Activated CD8-positive, alpha-beta T cell treated with anti-CD3 and anti-CD28 coated beads, Interleukin-2, amount 10 ng/mL, durations not matched to agents 7 days and 5 days (primary cell): ENCODE data around the gene BLM. TPM values are rescaled to one million over a fixed set of nuclear protein-coding genes. Genes with fewer than 3 reads are reported as not detected.
"Not testable (repeated sequence)": the region's sequence is repeated elsewhere in the genome, so short reads cannot be mapped to it uniquely, and the experiment has no call there.

Experiments used
- ATAC-seq: fragments of 150-1000 bp; cut with Tn5 transposase; one replicate; pipeline ENCODE4 v1.10.0; 2021; ENCODE audit warnings: moderate library complexity
- CTCF ChIA-PET: fragments of 350-600 bp; sonication (Branson Sonifier 250); formaldehyde crosslinking; loops from one replicate; lab custom pipeline; 2021; ENCODE audit warnings: antibody characterized with exemption; lab: Charles Lee
- POLR2A ChIA-PET: fragments of 350-600 bp; sonication (Branson Sonifier 250); formaldehyde crosslinking; loops from one replicate; lab custom pipeline; 2021; ENCODE audit warnings: antibody characterized with exemption; lab: Charles Lee
- DNase-seq: peaks from one replicate; pipeline ENCODE4 v3.0.0-alpha.2; 2020
- H3K27ac Mint-ChIP-seq: one replicate; pipeline ENCODE4 v1.8.0; 2021; ENCODE audit warnings: mild to moderate bottlenecking, mixed read lengths
- H3K27me3 Mint-ChIP-seq: one replicate; pipeline ENCODE4 v1.8.0; 2021; ENCODE audit warnings: low read depth, mixed read lengths
- H3K36me3 Mint-ChIP-seq: one replicate; pipeline ENCODE4 v1.8.0; 2021; ENCODE audit warnings: low read depth, mixed read lengths
- H3K4me1 Mint-ChIP-seq: one replicate; pipeline ENCODE4 v1.8.0; 2021; ENCODE audit warnings: low read depth, mixed read lengths
- H3K4me3 Mint-ChIP-seq: one replicate; pipeline ENCODE4 v1.8.0; 2021; ENCODE audit warnings: mild to moderate bottlenecking, mixed read lengths
- H3K9me3 Mint-ChIP-seq: one replicate; pipeline ENCODE4 v1.8.0; 2022; ENCODE audit warnings: mixed read lengths; ENCODE audit not compliant: insufficient read depth
- total RNA-seq, 2 experiments: library from RNA; stranded (reverse); gene quantifications; one replicate each; pipeline ENCODE4 v1.2.3, GENCODE V29; 2021

The BLM gene
- total RNA-seq = 10 to 100 TPM; 52.3 to 57.4 TPM

DNA sequence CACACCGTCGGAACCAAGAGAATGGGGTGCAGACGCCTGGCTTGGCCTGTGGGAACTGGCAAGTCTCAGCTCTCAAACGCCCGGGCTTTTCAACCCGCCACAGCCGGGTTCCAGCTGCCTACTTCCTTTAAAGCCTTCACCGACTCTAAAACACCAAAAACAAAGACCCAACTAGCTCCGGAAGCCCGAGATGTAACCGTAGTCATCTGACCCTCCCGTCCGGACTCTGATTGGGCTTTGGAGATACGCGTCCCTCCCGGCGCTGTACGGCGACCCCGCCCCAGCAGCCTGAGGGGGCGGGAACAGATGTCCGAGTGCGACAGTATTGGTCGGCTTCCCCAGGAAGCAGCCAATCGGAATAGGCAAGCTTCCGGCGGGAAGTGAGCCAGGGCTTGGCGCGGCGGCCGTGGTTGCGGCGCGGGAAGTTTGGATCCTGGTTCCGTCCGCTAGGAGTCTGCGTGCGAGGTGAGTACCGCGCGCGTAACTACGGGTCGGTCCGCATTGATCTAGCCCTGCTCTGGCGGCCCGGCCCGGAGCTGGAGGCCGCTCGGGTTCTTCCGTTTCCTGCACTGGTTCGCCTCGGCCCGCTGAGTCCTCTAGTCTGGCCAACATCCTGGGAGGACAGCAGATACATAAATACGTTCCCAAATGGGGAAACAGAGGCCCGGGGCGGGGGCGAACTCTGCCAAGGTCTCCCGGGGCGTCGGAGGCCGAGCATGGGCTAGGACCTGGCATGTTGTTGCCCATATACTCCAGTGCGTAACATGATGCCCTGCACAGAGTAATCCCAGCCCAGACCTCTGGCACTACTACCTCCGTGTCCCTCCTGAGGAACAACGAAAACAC, at the start of gene BLM:
TSS of gene BLM (plus strand) at position 371 of the 846 bp plus-strand sequence. CDS start 30,047 bp downstream, outside the sequence.
- Mint-ChIP-seq H3K4me3 (peak within 1 kb of the TSS; percentile 81), H3K27ac (peak within 1 kb of the TSS; percentile 94), H3K27me3 (no peaks in the 10 kb centered on the region), H3K36me3 (peaks cover 16% of the 10 kb centered on the region), H3K9me3 (no peaks in the 10 kb centered on the region), H3K4me1 (peaks cover 25% of the 10 kb centered on the region)
- CTCF ChIA-PET = interaction anchor here (0.7 to 4.5 kb wide), 24 partner anchors 10 to 397 kb away, joined by 3 to 34 read pairs (median 4); partner anchors contain the start of genes HDDC3, MAN2A2 and UNC45A
- peak; percentile 99 for ATAC-seq
- DNase-seq = peak; percentile 97
- POLR2A ChIA-PET = interaction anchor here (0.6 to 2.6 kb wide), 35 partner anchors 9 to 329 kb away, joined by 3 to 24 read pairs (median 5); partner anchors contain the start of genes FES, HDDC3, IQGAP1 and MAN2A2

- ATAC-seq, H3K27me3 Mint-ChIP-seq, H3K4me3 Mint-ChIP-seq, DNase-seq, H3K27ac Mint-ChIP-seq, H3K9me3 Mint-ChIP-seq: not testable (repeated sequence)
- POLR2A ChIA-PET = interaction anchor here (1.3 kb wide), 1 partner anchor 10 kb away, joined by 9 read pairs; no protein-coding TSS in a partner anchor
- peaks cover 26% of the 10 kb centered on the region for H3K36me3 Mint-ChIP-seq
- CTCF ChIA-PET = interaction anchor here (4.0 kb wide), 1 partner anchor 10 kb away, joined by 21 read pairs; no protein-coding TSS in a partner anchor
- H3K4me1 Mint-ChIP-seq = peaks cover 43% of the 10 kb centered on the region
Observed at GRCh38 chr15:90667755-90668345, 49.3 kb upstream of the BLM start.

- ChIA-PET POLR2A (interaction anchor here (1.5 kb wide), 1 partner anchor 15 kb away, joined by 4 read pairs; no protein-coding TSS in a partner anchor), CTCF (interaction anchor here (1.1 to 1.8 kb wide), 4 partner anchors 9 to 215 kb away, joined by 3 to 5 read pairs (median 3); no protein-coding TSS in a partner anchor)
- not testable (repeated sequence) for DNase-seq, H3K4me3 Mint-ChIP-seq, ATAC-seq, H3K9me3 Mint-ChIP-seq, H3K27me3 Mint-ChIP-seq, H3K27ac Mint-ChIP-seq, H3K36me3 Mint-ChIP-seq
- peaks cover 36% of the 10 kb centered on the region for H3K4me1 Mint-ChIP-seq
Observed at GRCh38 chr15:90670631-90671030, 46.5 kb upstream of the BLM start.

- Mint-ChIP-seq H3K4me3 (no peak overlapping the region), H3K9me3 (no peaks in the 10 kb centered on the region), H3K27me3 (peaks cover 6% of the 10 kb centered on the region), H3K27ac (no peak overlapping the region), H3K4me1 (peaks cover 31% of the 10 kb centered on the region), H3K36me3 (peaks cover 10% of the 10 kb centered on the region)
- CTCF ChIA-PET = interaction anchor here (1.8 kb wide), 1 partner anchor 22 kb away, joined by 5 read pairs; no protein-coding TSS in a partner anchor
- DNase-seq (no peak), ATAC-seq (no peak)
- POLR2A ChIA-PET = interaction anchor here (1.5 kb wide), 1 partner anchor 14 kb away, joined by 4 read pairs; no protein-coding TSS in a partner anchor
Observed at GRCh38 chr15:90671216-90671615, 45.9 kb upstream of the BLM start.

DNA sequence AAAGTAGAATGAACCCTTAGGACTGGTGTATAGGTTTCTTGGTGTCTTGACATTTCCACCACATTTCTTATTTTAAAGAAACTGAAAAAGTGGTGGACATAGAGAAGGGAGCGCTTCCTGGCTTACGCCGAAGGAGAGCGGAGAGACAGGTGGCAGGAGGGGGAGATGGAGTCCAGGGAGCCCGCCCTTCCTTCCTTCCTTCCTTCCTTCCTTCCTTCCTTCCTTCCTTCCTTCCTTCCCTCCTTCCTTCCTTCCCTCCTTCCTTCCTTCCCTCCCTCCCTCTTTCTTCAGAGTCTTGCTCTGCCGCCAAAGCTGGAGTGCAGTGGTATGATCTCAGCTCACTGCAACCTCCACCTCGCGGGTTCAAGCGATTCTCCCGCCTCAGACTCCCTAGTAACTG, 43.8 kb upstream of the BLM start:
- Mint-ChIP-seq H3K36me3 (peaks cover 13% of the 10 kb centered on the region), H3K4me1 (peaks cover 28% of the 10 kb centered on the region)
- H3K27me3 Mint-ChIP-seq, CTCF ChIA-PET, ATAC-seq, DNase-seq, H3K27ac Mint-ChIP-seq, POLR2A ChIA-PET, H3K4me3 Mint-ChIP-seq, H3K9me3 Mint-ChIP-seq: not testable (repeated sequence)

DNA sequence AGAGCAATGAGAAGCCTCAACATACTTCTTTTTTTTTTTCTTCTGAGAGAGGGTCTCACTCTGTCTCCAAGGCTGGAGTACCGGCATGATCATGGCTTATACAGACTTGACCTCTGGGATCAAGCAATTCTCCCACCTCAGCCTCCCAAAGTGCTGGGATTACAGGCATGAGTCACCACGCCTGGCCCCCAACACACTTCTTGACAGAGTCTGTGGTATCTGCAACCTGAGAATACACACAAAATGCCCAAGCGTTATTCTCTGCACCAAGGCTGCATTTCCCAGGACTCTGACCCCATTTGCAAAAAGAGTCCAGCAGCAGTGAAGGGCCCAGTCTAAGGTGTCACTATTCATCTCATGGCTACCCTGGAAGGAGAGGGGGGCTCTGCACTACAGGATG, 42.7 kb upstream of the BLM start:
- no peak for ATAC-seq
- Mint-ChIP-seq H3K27me3 (peaks cover 5% of the 10 kb centered on the region), H3K36me3 (peaks cover 10% of the 10 kb centered on the region), H3K9me3 (no peaks in the 10 kb centered on the region), H3K4me1 (peaks cover 38% of the 10 kb centered on the region), H3K4me3 (no peak overlapping the region), H3K27ac (no peak overlapping the region)
- ChIA-PET CTCF (no interaction called here), POLR2A (no interaction called here)
- no peak for DNase-seq

- no peak for DNase-seq
- Mint-ChIP-seq H3K4me1 (peaks cover 45% of the 10 kb centered on the region), H3K27ac (no peak overlapping the region), H3K4me3 (no peak overlapping the region), H3K36me3 (peaks cover 8% of the 10 kb centered on the region), H3K9me3 (no peaks in the 10 kb centered on the region), H3K27me3 (peaks cover 5% of the 10 kb centered on the region)
- ChIA-PET POLR2A (interaction anchor here (0.6 kb wide), 1 partner anchor 81 kb away, joined by 3 read pairs; no protein-coding TSS in a partner anchor), CTCF (interaction anchor here (2.4 to 3.8 kb wide), 2 partner anchors 9 to 28 kb away, joined by 11 to 21 read pairs; no protein-coding TSS in a partner anchor)
- no peak for ATAC-seq
Observed at GRCh38 chr15:90675464-90675863, 41.7 kb upstream of the BLM start.

DNA sequence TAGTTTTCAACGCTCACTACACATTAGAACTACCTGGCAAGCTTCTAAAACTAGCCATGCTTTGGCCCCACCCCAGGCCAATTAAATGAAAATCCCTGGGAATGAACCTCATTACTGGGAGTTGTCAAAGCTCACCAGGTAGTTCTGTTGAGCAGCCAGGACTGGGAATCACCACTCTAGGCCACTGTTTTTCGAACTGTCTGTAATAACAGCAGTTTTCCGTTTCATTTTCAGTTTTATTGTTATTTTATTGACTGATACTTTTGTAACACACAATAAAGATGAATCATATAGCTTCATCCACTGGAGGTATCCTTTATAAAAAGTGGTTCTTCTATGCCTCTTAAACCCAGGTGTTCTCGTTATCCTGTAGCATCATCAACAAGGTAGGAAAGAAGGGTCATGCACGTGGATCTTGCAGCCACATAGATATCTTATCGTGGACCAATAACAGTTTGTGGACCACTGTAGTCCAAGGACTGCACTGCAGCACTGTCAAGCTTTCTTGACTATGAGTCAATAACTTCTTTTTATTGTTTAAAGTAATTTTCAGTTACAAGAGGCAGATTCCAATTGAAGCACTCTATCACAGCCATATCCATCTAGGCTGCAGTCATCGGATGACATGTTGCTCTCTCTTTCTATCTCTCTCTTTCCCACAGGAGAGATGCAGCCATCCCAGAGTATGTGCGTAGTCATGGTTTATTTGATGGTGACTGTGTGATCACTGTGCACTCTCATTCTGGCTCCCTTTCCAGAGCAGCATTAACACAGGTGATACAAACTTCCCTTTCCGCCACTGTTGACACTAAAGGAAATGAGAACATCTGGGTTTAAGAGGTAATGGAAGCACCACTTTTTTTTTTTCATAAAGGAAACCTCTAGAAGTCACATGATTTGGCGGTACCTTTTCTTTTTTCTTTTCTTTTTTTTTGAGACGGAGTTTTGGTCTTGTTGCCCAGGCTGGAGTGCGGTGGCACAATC, 39.0 kb upstream of the BLM start:
- Mint-ChIP-seq H3K4me3 (peak overlapping the region; percentile 52), H3K27ac (peak overlapping the region; percentile 92), H3K36me3 (peaks cover 8% of the 10 kb centered on the region), H3K4me1 (peaks cover 52% of the 10 kb centered on the region), H3K27me3 (peaks cover 3% of the 10 kb centered on the region), H3K9me3 (no peaks in the 10 kb centered on the region)
- ChIA-PET POLR2A (interaction anchor here (0.6 to 2.6 kb wide), 8 partner anchors 9 to 39 kb away, joined by 3 to 20 read pairs (median 6); partner anchors contain the start of gene BLM), CTCF (interaction anchor here (0.9 to 3.8 kb wide), 10 partner anchors 12 to 256 kb away, joined by 3 to 21 read pairs (median 4); partner anchors contain the start of gene BLM)
- DNase-seq (peak; percentile 42), ATAC-seq (peak; percentile 81)

DNA sequence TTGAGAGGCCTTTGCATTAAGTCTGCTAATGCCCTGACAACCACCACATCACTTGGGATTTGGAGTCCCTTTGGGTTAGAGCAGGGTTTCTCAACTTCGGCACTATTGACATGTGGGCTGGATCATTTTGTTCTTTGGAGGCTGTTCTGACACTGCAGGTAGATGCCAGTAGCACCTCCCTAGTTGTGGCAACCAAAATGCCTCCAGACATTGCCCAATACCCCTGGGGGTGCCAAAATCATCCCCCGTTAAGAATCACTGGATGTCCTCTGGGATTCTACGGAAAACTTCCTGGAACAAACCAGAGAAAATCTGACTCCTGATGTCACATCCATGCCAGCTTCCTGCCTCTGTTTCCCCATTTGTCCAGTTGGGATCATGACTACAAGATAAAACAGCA, 37.2 kb upstream of the BLM start:
- H3K27ac Mint-ChIP-seq = no peak overlapping the region
- H3K4me1 Mint-ChIP-seq = peaks cover 54% of the 10 kb centered on the region
- no peak for DNase-seq
- ChIA-PET POLR2A (no interaction called here), CTCF (interaction anchor here (1.1 kb wide), 2 partner anchors 10 to 19 kb away, joined by 3 read pairs; no protein-coding TSS in a partner anchor)
- no peak overlapping the region for H3K4me3 Mint-ChIP-seq
- no peak for ATAC-seq
- H3K36me3 Mint-ChIP-seq = peaks cover 8% of the 10 kb centered on the region
- no peaks in the 10 kb centered on the region for H3K9me3 Mint-ChIP-seq
- no peaks in the 10 kb centered on the region for H3K27me3 Mint-ChIP-seq

DNA sequence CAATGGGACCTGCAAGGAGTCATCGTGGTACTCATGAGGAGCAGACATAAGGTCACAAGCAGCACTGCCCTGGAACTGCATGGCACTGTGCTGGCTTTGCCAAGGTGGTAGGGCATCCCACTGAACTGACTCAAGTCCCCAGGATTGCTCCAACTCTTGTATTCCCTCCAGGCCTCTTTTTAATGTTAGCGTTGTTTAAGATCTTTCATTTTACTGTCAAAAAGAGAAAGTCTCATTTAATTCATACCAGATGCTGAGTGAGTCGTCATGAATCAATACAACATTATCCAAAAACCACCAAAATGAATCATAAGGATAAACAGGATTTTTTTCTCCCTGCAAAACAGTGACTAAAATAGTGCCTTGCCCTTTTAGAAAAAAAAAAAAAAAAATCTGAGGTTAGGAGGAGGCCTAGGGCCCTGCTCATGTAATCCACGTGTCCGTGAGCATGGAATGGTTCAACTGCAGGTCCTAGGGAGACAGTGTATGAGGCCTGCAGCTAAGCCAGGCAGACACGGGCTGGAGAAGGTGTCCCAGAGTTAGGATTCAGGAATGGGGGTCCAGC, 36.7 kb upstream of the BLM start:
- DNase-seq (no peak), ATAC-seq (no peak)
- ChIA-PET CTCF (no interaction called here), POLR2A (interaction anchor here (0.6 kb wide), 1 partner anchor 15 kb away, joined by 3 read pairs; no protein-coding TSS in a partner anchor)
- H3K27ac Mint-ChIP-seq = no peak overlapping the region
- H3K36me3 Mint-ChIP-seq = peaks cover 8% of the 10 kb centered on the region
- no peak overlapping the region for H3K4me3 Mint-ChIP-seq
- H3K9me3 Mint-ChIP-seq = no peaks in the 10 kb centered on the region
- H3K27me3 Mint-ChIP-seq = no peaks in the 10 kb centered on the region
- peaks cover 59% of the 10 kb centered on the region for H3K4me1 Mint-ChIP-seq
